ENCODE results near the gene OGFR. TPM values are rescaled to one million over a fixed set of nuclear protein-coding genes. Genes with fewer than 3 reads are reported as not detected.

Gene OGFR
- total RNA-seq, 1 donor, result 39.1 TPM

GRCh38 chr20:62813588-62813987 is 9.0 kb downstream of the OGFR start:
- peaks cover 25% of the 10 kb centered on the region for H4K20me1 ChIP-seq (ENCODE audit: insufficient read depth, low read length)
- H2AFZ ChIP-seq (ENCODE audit: low read length), result no peak overlapping the region
- DNase-seq (ENCODE audit: insufficient read length, low spot score, missing footprints), result no peak
- TF ChIP-seq CTCF (IDR thresholded peaks at IDR 0.05; ENCODE audit: extremely low read depth, low read depth, low read length), result no peak
- no peak overlapping the region for H3K27ac ChIP-seq (ENCODE audit: low read depth, low read length)
- H3K4me3 ChIP-seq (ENCODE audit: insufficient read depth, low read length), result no peak overlapping the region
- peaks cover 2% of the 10 kb centered on the region for H3K79me2 ChIP-seq (ENCODE audit: insufficient read depth, low read length)
- H3K4me1 ChIP-seq (ENCODE audit: insufficient read depth, low read length), result peaks cover 13% of the 10 kb centered on the region
- peaks cover 28% of the 10 kb centered on the region for H3K36me3 ChIP-seq (ENCODE audit: insufficient read depth, low read length)
- peaks cover 41% of the 10 kb centered on the region for H3K27me3 ChIP-seq (ENCODE audit: insufficient read depth, low read length)
- H3K4me2 ChIP-seq (ENCODE audit: insufficient read depth, low read length), result no peak overlapping the region
- no peaks in the 10 kb centered on the region for H3K9me3 ChIP-seq (ENCODE audit: low read depth, low read length)

GRCh38 chr20:62814060-62814708 is 9.5 kb downstream of the OGFR start:
- Histone ChIP-seq H3K27me3 (ENCODE audit: insufficient read depth, low read length) (peaks cover 41% of the 10 kb centered on the region), H3K36me3 (ENCODE audit: insufficient read depth, low read length) (peaks cover 24% of the 10 kb centered on the region), H3K9me3 (ENCODE audit: low read depth, low read length) (no peaks in the 10 kb centered on the region), H4K20me1 (ENCODE audit: insufficient read depth, low read length) (peaks cover 22% of the 10 kb centered on the region), H3K4me2 (ENCODE audit: insufficient read depth, low read length) (no peak overlapping the region), H2AFZ (ENCODE audit: low read length) (no peak overlapping the region), H3K79me2 (ENCODE audit: insufficient read depth, low read length) (peaks cover 2% of the 10 kb centered on the region), H3K27ac (ENCODE audit: low read depth, low read length) (no peak overlapping the region), H3K4me1 (ENCODE audit: insufficient read depth, low read length) (peaks cover 19% of the 10 kb centered on the region), H3K4me3 (ENCODE audit: insufficient read depth, low read length) (no peak overlapping the region)
- no peak for TF ChIP-seq CTCF (IDR thresholded peaks at IDR 0.05; ENCODE audit: extremely low read depth, low read depth, low read length)
- no peak for DNase-seq (ENCODE audit: insufficient read length, low spot score, missing footprints)

- Histone ChIP-seq H3K27ac (ENCODE audit: low read depth, low read length) (no peak overlapping the region), H3K9me3 (ENCODE audit: low read depth, low read length) (no peaks in the 10 kb centered on the region), H2AFZ (ENCODE audit: low read length) (no peak overlapping the region), H3K4me3 (ENCODE audit: insufficient read depth, low read length) (no peak overlapping the region), H3K4me1 (ENCODE audit: insufficient read depth, low read length) (peaks cover 21% of the 10 kb centered on the region), H3K4me2 (ENCODE audit: insufficient read depth, low read length) (no peak overlapping the region), H3K27me3 (ENCODE audit: insufficient read depth, low read length) (peaks cover 41% of the 10 kb centered on the region), H4K20me1 (ENCODE audit: insufficient read depth, low read length) (peaks cover 17% of the 10 kb centered on the region), H3K79me2 (ENCODE audit: insufficient read depth, low read length) (no peaks in the 10 kb centered on the region), H3K36me3 (ENCODE audit: insufficient read depth, low read length) (peaks cover 19% of the 10 kb centered on the region)
- TF ChIP-seq CTCF (IDR thresholded peaks at IDR 0.05; ENCODE audit: extremely low read depth, low read depth, low read length), result no peak
- peak; percentile 80 for DNase-seq (ENCODE audit: insufficient read length, low spot score, missing footprints)
These were observed 10.1 kb downstream of the OGFR start for GRCh38 chr20:62814709-62815065.

- Histone ChIP-seq H3K36me3 (ENCODE audit: insufficient read depth, low read length) (peaks cover 12% of the 10 kb centered on the region), H3K27me3 (ENCODE audit: insufficient read depth, low read length) (peaks cover 41% of the 10 kb centered on the region), H2AFZ (ENCODE audit: low read length) (no peak overlapping the region), H3K9me3 (ENCODE audit: low read depth, low read length) (no peaks in the 10 kb centered on the region), H4K20me1 (ENCODE audit: insufficient read depth, low read length) (peaks cover 12% of the 10 kb centered on the region), H3K4me3 (ENCODE audit: insufficient read depth, low read length) (no peak overlapping the region), H3K79me2 (ENCODE audit: insufficient read depth, low read length) (no peaks in the 10 kb centered on the region), H3K4me1 (ENCODE audit: insufficient read depth, low read length) (peaks cover 21% of the 10 kb centered on the region), H3K27ac (ENCODE audit: low read depth, low read length) (no peak overlapping the region), H3K4me2 (ENCODE audit: insufficient read depth, low read length) (no peak overlapping the region)
- DNase-seq (ENCODE audit: insufficient read length, low spot score, missing footprints), result peak; percentile 98
- TF ChIP-seq CTCF (IDR thresholded peaks at IDR 0.05; ENCODE audit: extremely low read depth, low read depth, low read length), result no peak
These were observed 10.7 kb downstream of the OGFR start for GRCh38 chr20:62815066-62815991.
